PFSK-1 (cell line): ENCODE measurements around the gene DDX10.

Source experiments
- FOXP2 ChIP-seq: optimal IDR thresholded peaks from 2 replicates; pipeline ENCODE3; 2011; ENCODE audit warnings: borderline replicate concordance, control low read depth, inconsistent platforms; ENCODE audit not compliant: insufficient read depth; ENCODE audit errors: extremely low read length, extremely low read depth
- POLR2AphosphoS5 ChIP-seq: IDR thresholded peaks from 2 replicates; pipeline ENCODE4 v1.6.1; 2012; ENCODE audit warnings: low read depth, mild to moderate bottlenecking, control low read depth, low read length, moderate library complexity
- REST ChIP-seq, 2 experiments: IDR thresholded peaks; 2 replicates each; pipeline versions ENCODE4 v1.6.1 to v1.8.0; 2011 to 2012; ENCODE audit warnings: low read depth in 2 of 2, low read length in 2 of 2, control low read depth in 1 of 2, inconsistent platforms in 1 of 2, mild to moderate bottlenecking in 1 of 2, moderate library complexity in 1 of 2; ENCODE audit not compliant: insufficient read depth in 1 of 2
- SIN3A ChIP-seq: IDR thresholded peaks from 2 replicates; pipeline ENCODE4 v1.6.1; 2012; ENCODE audit warnings: mild to moderate bottlenecking, low read length, moderate library complexity, borderline replicate concordance; ENCODE audit not compliant: insufficient read depth
- TAF1 ChIP-seq: IDR thresholded peaks from 2 replicates; pipeline ENCODE4 v1.6.1; 2012; ENCODE audit warnings: low read length, control low read depth, borderline replicate concordance; ENCODE audit not compliant: insufficient read depth

Gene DDX10

GRCh38 chr11:108912581-108912980 lies 247.7 kb downstream of the DDX10 start:
- TF ChIP-seq REST (IDR thresholded peaks at IDR 0.05; ENCODE audit: insufficient read depth in 1 of 2, low read depth in 2 of 2, low read length in 2 of 2) (no peak), FOXP2 (no peak), TAF1 (no peak), POLR2AphosphoS5 (no peak), SIN3A (no peak)

GRCh38 chr11:108913204-108913603 lies 248.3 kb downstream of the DDX10 start:
- TF ChIP-seq SIN3A (no peak), POLR2AphosphoS5 (no peak), REST (IDR thresholded peaks at IDR 0.05; ENCODE audit: insufficient read depth in 1 of 2, low read depth in 2 of 2, low read length in 2 of 2) (no peak)

- TF ChIP-seq FOXP2 (no peak), SIN3A (no peak), TAF1 (no peak), POLR2AphosphoS5 (no peak), REST (IDR thresholded peaks at IDR 0.05; ENCODE audit: insufficient read depth in 1 of 2, low read depth in 2 of 2, low read length in 2 of 2) (no peak)
Observed at GRCh38 chr11:108914211-108914610, 249.3 kb downstream of the DDX10 start.

DNA sequence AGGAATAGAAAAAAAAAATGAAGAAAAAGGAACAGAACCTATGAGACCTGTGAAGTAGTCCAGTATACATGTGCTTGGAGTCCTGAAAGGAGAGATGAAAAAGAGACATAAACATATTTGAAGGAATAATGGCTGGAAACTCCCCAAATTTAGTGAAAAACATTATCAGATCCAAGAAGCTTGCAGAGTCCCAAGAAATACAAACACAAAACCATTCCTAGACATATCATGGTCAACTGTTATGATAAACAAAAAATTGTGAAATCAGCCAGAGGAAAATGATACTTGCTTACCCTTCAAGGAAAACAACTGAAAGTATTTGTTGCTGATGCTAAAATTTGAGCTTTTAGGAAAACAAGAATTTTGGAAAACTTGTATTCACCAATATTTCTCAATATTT lies 250.1 kb downstream of the DDX10 start:
- no peak for TF ChIP-seq POLR2AphosphoS5
- no peak for TF ChIP-seq FOXP2
- no peak for TF ChIP-seq SIN3A
- no peak for TF ChIP-seq TAF1
- no peak for TF ChIP-seq REST (IDR thresholded peaks at IDR 0.05; ENCODE audit: insufficient read depth in 1 of 2, low read depth in 2 of 2, low read length in 2 of 2)

DNA sequence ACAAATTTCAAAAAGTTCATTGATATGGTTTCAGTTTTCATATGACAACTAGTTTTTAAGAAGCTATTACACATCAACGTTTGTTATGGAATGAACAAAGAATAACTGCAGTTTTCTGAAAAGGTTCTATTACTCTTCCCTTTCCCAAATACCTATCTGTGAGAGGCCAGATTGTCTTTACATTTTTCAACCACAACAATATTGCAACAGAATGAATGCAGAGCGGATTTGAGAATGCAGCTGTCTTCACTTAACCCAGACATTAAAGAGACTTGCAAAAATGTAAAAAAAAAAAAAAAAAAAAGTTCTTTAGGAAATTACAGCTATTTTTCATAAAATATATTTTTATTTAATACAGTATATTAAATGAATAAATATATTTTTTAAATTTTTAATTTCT lies 250.8 kb downstream of the DDX10 start:
- TF ChIP-seq FOXP2 = no peak
- TF ChIP-seq TAF1 = no peak
- no peak for TF ChIP-seq SIN3A
- no peak for TF ChIP-seq REST (IDR thresholded peaks at IDR 0.05; ENCODE audit: insufficient read depth in 1 of 2, low read depth in 2 of 2, low read length in 2 of 2)
- TF ChIP-seq POLR2AphosphoS5 = no peak
